Measurements from ENCODE around the gene PCBP2.

The PCBP2 gene

DNA sequence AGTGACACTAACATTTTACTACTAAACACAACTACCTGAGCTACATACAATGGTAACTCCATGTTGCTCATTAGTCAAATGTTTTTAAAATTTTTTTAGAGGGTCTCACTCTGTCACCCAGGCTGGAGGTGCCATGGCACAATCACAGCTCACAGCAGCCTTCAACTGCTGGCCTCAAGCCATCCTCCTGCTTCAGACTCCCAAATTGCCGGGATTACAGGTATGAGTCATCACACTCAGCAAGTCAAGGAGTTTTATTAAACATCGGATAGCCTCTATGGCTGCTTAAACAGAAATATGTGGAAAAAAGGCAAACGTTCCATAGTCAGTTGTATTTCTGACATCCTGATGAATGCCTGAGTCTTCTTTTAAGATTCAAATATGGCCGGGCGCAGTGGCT is 66.5 kb downstream of the PCBP2 start:
- TF ChIP-seq, protein P1, sequence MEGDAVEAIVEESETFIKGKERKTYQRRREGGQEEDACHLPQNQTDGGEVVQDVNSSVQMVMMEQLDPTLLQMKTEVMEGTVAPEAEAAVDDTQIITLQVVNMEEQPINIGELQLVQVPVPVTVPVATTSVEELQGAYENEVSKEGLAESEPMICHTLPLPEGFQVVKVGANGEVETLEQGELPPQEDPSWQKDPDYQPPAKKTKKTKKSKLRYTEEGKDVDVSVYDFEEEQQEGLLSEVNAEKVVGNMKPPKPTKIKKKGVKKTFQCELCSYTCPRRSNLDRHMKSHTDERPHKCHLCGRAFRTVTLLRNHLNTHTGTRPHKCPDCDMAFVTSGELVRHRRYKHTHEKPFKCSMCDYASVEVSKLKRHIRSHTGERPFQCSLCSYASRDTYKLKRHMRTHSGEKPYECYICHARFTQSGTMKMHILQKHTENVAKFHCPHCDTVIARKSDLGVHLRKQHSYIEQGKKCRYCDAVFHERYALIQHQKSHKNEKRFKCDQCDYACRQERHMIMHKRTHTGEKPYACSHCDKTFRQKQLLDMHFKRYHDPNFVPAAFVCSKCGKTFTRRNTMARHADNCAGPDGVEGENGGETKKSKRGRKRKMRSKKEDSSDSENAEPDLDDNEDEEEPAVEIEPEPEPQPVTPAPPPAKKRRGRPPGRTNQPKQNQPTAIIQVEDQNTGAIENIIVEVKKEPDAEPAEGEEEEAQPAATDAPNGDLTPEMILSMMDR (IDR thresholded peaks at IDR 0.05; ENCODE audit: borderline replicate concordance, insufficient read depth, low read depth, low read length) = no peak
- H3K4me3 ChIP-seq (ENCODE audit: low read depth, low read length) = no peak overlapping the region

DNA sequence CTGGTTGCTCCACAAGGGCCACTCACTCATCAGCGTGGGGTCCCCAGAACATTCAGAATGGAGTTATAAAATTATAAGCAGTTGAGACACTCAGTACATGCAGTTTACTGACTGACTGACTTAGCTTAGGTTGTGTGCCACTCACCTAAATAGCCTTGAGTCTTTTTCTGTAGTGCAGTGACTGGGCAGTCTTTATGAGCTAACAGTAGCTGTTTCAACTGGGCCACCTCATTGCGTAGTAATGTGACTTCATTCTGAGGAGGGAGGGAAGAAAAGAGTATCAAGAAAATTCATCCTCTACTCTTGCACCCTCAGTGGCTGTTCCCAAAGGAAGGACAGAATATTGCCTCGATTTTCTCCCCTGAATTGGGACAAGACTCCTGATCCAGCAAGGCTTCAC is 71.2 kb downstream of the PCBP2 start:
- no peak overlapping the region for H3K4me3 ChIP-seq (ENCODE audit: low read depth, low read length)
- TF ChIP-seq, protein P1 (IDR thresholded peaks at IDR 0.05; ENCODE audit: borderline replicate concordance, insufficient read depth, low read depth, low read length) = no peak

DNA sequence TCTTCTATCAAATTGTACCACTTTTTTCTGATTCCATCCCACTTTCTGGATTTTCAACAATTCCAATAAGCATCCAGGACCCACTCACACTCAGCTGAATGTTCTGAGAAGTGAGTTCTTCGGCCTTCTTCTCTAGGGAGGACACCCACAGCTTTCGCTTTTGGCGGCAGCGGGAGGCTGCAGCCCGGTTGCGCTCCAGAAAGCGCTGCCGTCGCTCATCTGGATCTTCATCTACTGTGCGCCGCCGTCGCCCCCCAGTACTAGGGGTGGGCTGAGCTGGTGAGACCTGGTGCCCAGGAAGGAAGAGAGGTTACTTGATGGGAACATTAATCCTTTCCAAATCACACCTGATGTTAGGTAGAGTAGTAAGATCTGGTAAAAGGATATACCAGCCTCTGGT is 72.6 kb downstream of the PCBP2 start:
- TF ChIP-seq, protein P1 (IDR thresholded peaks at IDR 0.05; ENCODE audit: borderline replicate concordance, insufficient read depth, low read depth, low read length) = no peak
- H3K4me3 ChIP-seq (ENCODE audit: low read depth, low read length) = no peak overlapping the region

DNA sequence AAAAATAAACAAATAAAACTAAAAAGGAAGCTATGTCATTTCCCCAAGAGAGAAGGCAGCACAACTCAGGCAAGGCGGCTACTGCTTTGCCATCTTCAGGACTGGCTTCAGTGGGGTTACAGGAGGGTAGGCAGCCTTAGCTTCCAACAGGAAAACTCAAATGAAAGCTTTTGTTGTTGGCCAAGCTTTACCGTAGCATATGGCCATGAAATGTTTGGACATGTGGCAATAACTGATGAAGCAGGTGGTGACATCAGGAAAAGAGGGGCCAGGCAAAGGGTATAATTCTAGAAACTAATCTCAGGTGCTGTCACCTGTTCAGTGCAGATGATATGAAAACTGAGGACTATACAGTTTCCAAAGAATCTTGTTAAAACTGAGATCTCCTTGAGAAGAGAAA is 78.2 kb downstream of the PCBP2 start:
- TF ChIP-seq, protein P1 (IDR thresholded peaks at IDR 0.05; ENCODE audit: borderline replicate concordance, insufficient read depth, low read depth, low read length) = no peak
- H3K4me3 ChIP-seq (ENCODE audit: low read depth, low read length) = no peak overlapping the region

Measured in GM12875 (cell line).